Gastroesophageal sphincter (tissue), 4 donors: ENCODE data around the gene RAD51B. TPM values are rescaled to one million over a fixed set of nuclear protein-coding genes. Genes with fewer than 3 reads are reported as not detected.

ENCODE experiments used
- ATAC-seq: fragments of 150-250 bp; one replicate; pipeline ENCODE4 v1.9.1; 2016; ENCODE audit warnings: mild to moderate bottlenecking, moderate library complexity
- H3K27ac ChIP-seq, 4 donors: fragments of 200-600 bp; sonication (generic) in 3 of 4; 1 replicate in 3 of 4; 2 replicates in 1 of 4; pipeline ENCODE4 v1.5.1; 2016 to 2019
- H3K27me3 ChIP-seq: fragments of 200-600 bp; sonication (generic); one replicate; pipeline ENCODE4 v1.5.1; 2019
- H3K36me3 ChIP-seq, 2 donors: fragments of 200-600 bp; sonication (generic); one replicate each; pipeline ENCODE4 v1.5.1; 2019; ENCODE audit warnings: control low read depth in 1 of 2
- H3K4me1 ChIP-seq, 3 donors: fragments of 200-600 bp; sonication (generic); 1 replicate in 2 of 3; 2 replicates in 1 of 3; pipeline ENCODE4 v1.5.1; 2016 to 2019; ENCODE audit warnings: control low read depth in 2 of 3
- H3K4me3 ChIP-seq, 2 donors: fragments of 200-600 bp; sonication (generic); one replicate each; pipeline ENCODE4 v1.5.1; 2019; ENCODE audit warnings: mild to moderate bottlenecking in 1 of 2, moderate library complexity in 1 of 2
- H3K9me3 ChIP-seq, 3 donors: fragments of 200-600 bp; sonication (generic); one replicate each; pipeline ENCODE4 v1.5.1; 2017 to 2019; ENCODE audit warnings: control low read depth in 2 of 3
- EP300 ChIP-seq: sonication (generic); formaldehyde crosslinking; IDR thresholded peaks from one replicate; pipeline ENCODE4 v1.6.1; 2017; ENCODE audit warnings: antibody characterized with exemption, mild to moderate bottlenecking
- POLR2A ChIP-seq, 2 donors: fragments of 450-650 bp; IDR thresholded peaks; one replicate each; pipeline ENCODE4 v1.6.1; 2017; ENCODE audit warnings: antibody characterized with exemption in 2 of 2, mild to moderate bottlenecking in 2 of 2, moderate library complexity in 1 of 2
- POLR2AphosphoS5 ChIP-seq: sonication (generic); formaldehyde crosslinking; IDR thresholded peaks from one replicate; pipeline ENCODE4 v1.6.1; 2017; ENCODE audit warnings: antibody characterized with exemption
- WGBS, 2 donors: methylation state at CpG; one replicate each; pipeline ENCODE4 v1.1.5; 2018; ENCODE audit warnings: low coverage in 1 of 2; 5-methylcytosine and 5-hydroxymethylcytosine counted together
- total RNA-seq, 4 donors: library from RNA; depleted of rRNA; stranded (reverse); fragments of >200 nt; gene quantifications; one replicate each; pipeline ENCODE4 v1.1.0, GENCODE V29; 2016
- TF ChIP-seq, protein P1 (sequence below), 4 experiments: fragments of 200-600 bp in 2 of 4; fragments of 450-650 bp in 2 of 4; sonication (generic) in 1 of 4; IDR thresholded peaks; one replicate each; pipeline ENCODE4 v1.5.1; 2017 to 2019; ENCODE audit warnings: antibody characterized with exemption in 4 of 4, mild to moderate bottlenecking in 2 of 4, moderate library complexity in 2 of 4

The RAD51B gene
- total RNA-seq, 4 donors from 2014 or later = 5.1 to 7.0 (median 6.0) TPM

GRCh38 chr14:68508581-68508980, 689.0 kb downstream of the RAD51B start:
- Histone ChIP-seq H3K4me3 (no peak overlapping the region), H3K27ac (peak overlapping the region in 1 of 4 donors; percentile 72), H3K36me3 (no peaks in the 10 kb centered on the region), H3K27me3 (no peaks in the 10 kb centered on the region), H3K9me3 (no peaks in the 10 kb centered on the region), H3K4me1 (peaks cover 3 to 73% (median 33%) of the 10 kb centered on the region in 3 donors)
- TF ChIP-seq POLR2AphosphoS5 = no peak
- TF ChIP-seq POLR2A (IDR thresholded peaks at IDR 0.05) = no peak
- TF ChIP-seq EP300 = no peak
- no peak for ATAC-seq
- WGBS, 2 donors = 100% methylated on average over 1 of the region's 2 CpGs; no CpG with 5 or more reads in 1 of the 2 donors

- no peak for ATAC-seq
- H3K4me1 ChIP-seq = peaks cover 3 to 78% (median 33%) of the 10 kb centered on the region in 3 donors
- H3K36me3 ChIP-seq = no peaks in the 10 kb centered on the region
- H3K9me3 ChIP-seq = no peaks in the 10 kb centered on the region
- WGBS, 2 donors = 79 to 100% methylated on average over 1 to 2 of the region's 9 CpGs
- TF ChIP-seq POLR2AphosphoS5 (no peak), EP300 (no peak), POLR2A (IDR thresholded peaks at IDR 0.05) (no peak)
- TF ChIP-seq, protein P1, sequence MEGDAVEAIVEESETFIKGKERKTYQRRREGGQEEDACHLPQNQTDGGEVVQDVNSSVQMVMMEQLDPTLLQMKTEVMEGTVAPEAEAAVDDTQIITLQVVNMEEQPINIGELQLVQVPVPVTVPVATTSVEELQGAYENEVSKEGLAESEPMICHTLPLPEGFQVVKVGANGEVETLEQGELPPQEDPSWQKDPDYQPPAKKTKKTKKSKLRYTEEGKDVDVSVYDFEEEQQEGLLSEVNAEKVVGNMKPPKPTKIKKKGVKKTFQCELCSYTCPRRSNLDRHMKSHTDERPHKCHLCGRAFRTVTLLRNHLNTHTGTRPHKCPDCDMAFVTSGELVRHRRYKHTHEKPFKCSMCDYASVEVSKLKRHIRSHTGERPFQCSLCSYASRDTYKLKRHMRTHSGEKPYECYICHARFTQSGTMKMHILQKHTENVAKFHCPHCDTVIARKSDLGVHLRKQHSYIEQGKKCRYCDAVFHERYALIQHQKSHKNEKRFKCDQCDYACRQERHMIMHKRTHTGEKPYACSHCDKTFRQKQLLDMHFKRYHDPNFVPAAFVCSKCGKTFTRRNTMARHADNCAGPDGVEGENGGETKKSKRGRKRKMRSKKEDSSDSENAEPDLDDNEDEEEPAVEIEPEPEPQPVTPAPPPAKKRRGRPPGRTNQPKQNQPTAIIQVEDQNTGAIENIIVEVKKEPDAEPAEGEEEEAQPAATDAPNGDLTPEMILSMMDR (IDR thresholded peaks at IDR 0.05) = no peak
- H3K27ac ChIP-seq = peak overlapping the region in 3 of 4 donors; percentile 72 to 75 (median 73)
- H3K4me3 ChIP-seq = no peak overlapping the region
- H3K27me3 ChIP-seq = no peaks in the 10 kb centered on the region
Measured at GRCh38 chr14:68509188-68509983, 689.8 kb downstream of the RAD51B start.

GRCh38 chr14:68510201-68511128, 690.9 kb downstream of the RAD51B start:
- Histone ChIP-seq H3K27ac (peak overlapping the region in 3 of 4 donors; percentile 72 to 75 (median 73)), H3K4me1 (peaks cover 3 to 75% (median 33%) of the 10 kb centered on the region in 3 donors), H3K27me3 (no peaks in the 10 kb centered on the region), H3K36me3 (no peaks in the 10 kb centered on the region), H3K9me3 (no peaks in the 10 kb centered on the region), H3K4me3 (no peak overlapping the region)
- 58 to 59% methylated on average over 6 to 8 of the region's 11 CpGs for WGBS, 2 donors
- ATAC-seq = peak; percentile 39
- TF ChIP-seq, protein P1 (IDR thresholded peaks at IDR 0.05) = no peak
- TF ChIP-seq POLR2AphosphoS5 = peak; percentile 29
- TF ChIP-seq POLR2A (IDR thresholded peaks at IDR 0.05) = no peak
- no peak for TF ChIP-seq EP300

- peak; percentile 26 for ATAC-seq
- Histone ChIP-seq H3K36me3 (no peaks in the 10 kb centered on the region), H3K9me3 (no peaks in the 10 kb centered on the region), H3K27me3 (no peaks in the 10 kb centered on the region), H3K4me3 (no peak overlapping the region), H3K4me1 (peaks cover 3 to 66% (median 27%) of the 10 kb centered on the region in 3 donors), H3K27ac (peak overlapping the region; percentile 34 to 75 (median 72))
- WGBS, 2 donors = 50 to 59% methylated on average over 4 of the region's 4 CpGs
- TF ChIP-seq EP300 = no peak
- TF ChIP-seq POLR2AphosphoS5 = peak; percentile 4
Measured at GRCh38 chr14:68511129-68512047, 691.8 kb downstream of the RAD51B start.

- 40 to 48% methylated on average over 2 to 6 of the region's 6 CpGs for WGBS, 2 donors
- Histone ChIP-seq H3K36me3 (no peaks in the 10 kb centered on the region), H3K4me3 (no peak overlapping the region), H3K4me1 (peaks cover 0 to 60% (median 27%) of the 10 kb centered on the region in 3 donors), H3K9me3 (no peaks in the 10 kb centered on the region), H3K27me3 (no peaks in the 10 kb centered on the region), H3K27ac (peak overlapping the region; percentile 27 to 75 (median 72))
- ATAC-seq = no peak
- no peak for TF ChIP-seq POLR2A (IDR thresholded peaks at IDR 0.05)
- TF ChIP-seq POLR2AphosphoS5 = peak; percentile 47
Measured at GRCh38 chr14:68512088-68512487, 692.5 kb downstream of the RAD51B start.
